SK-N-SH (cell line): ENCODE data around the gene PLK2. TPM values are rescaled to one million over a fixed set of nuclear protein-coding genes. Genes with fewer than 3 reads are reported as not detected.

Experiments
- CTCF ChIA-PET: fragments of 300-600, 350-600 bp; formaldehyde crosslinking; extraction: SDS; loops from one replicate; lab custom pipeline; 2021; lab: Yijun Ruan, JAX
- POLR2A ChIA-PET: fragments of 350-600 bp; sonication (Branson Sonifier 250); formaldehyde crosslinking; extraction: SDS; loops from one replicate; lab custom pipeline; 2020; ENCODE audit warnings: antibody characterized with exemption, inconsistent platforms; lab: Yijun Ruan, JAX
- DNase-seq: peaks from one replicate; pipeline ENCODE4 v3.0.0; 2012
- H2AFZ ChIP-seq: fragments of 200-600 bp; sonication (generic); 2 replicates; pipeline ENCODE4 v1.8.1; 2016; ENCODE audit warnings: antibody characterized with exemption, mild to moderate bottlenecking, low read depth
- H3F3A ChIP-seq: fragments of 200-600 bp; sonication (generic); replicated peaks from 2 replicates; pipeline ENCODE3; 2016; ENCODE audit warnings: antibody characterized with exemption, mild to moderate bottlenecking; ENCODE audit not compliant: insufficient read depth
- H3K27ac ChIP-seq, 2 experiments: fragments of 200-500 bp in 1 of 2; fragments of 200-600 bp in 1 of 2; sonication (Bioruptor generic) in 1 of 2; sonication (generic), shearing (Covaris generic) in 1 of 2; 2 replicates each; pipeline versions ENCODE4 v1.5.1 to v1.6.1; 2014 to 2016; ENCODE audit warnings: low read depth in 2 of 2, inconsistent platforms in 1 of 2, low read length in 1 of 2, mild to moderate bottlenecking in 1 of 2, mixed read lengths in 1 of 2
- H3K27me3 ChIP-seq: fragments of 200-600 bp; sonication (generic), shearing (Covaris generic); 2 replicates; pipeline ENCODE4 v1.6.1; 2016; ENCODE audit warnings: mixed run types; ENCODE audit not compliant: insufficient read depth
- H3K36me3 ChIP-seq, 2 experiments: fragments of 200-500 bp in 1 of 2; fragments of 200-600 bp in 1 of 2; sonication (Bioruptor generic) in 1 of 2; sonication (generic) in 1 of 2; replicated peaks in 1 of 2; 2 replicates each; pipeline versions ENCODE3 to v1.5.1; 2014 to 2016; ENCODE audit warnings: low read length in 1 of 2, mild to moderate bottlenecking in 1 of 2; ENCODE audit not compliant: insufficient read depth in 2 of 2, control insufficient read depth in 1 of 2
- H3K4me1 ChIP-seq, 2 experiments: fragments of 200-500 bp in 1 of 2; fragments of 200-600 bp in 1 of 2; sonication (Bioruptor generic) in 1 of 2; sonication (generic), shearing (Covaris generic) in 1 of 2; 2 replicates each; pipeline versions ENCODE4 v1.5.1 to v1.6.1; 2014 to 2016; ENCODE audit warnings: low read depth in 1 of 2, low read length in 1 of 2, mixed run types in 1 of 2; ENCODE audit not compliant: insufficient read depth in 2 of 2, control insufficient read depth in 1 of 2
- H3K4me2 ChIP-seq: fragments of 200-600 bp; sonication (generic), shearing (Covaris generic); 2 replicates; pipeline ENCODE4 v1.6.1; 2017; ENCODE audit warnings: mixed run types
- H3K4me3 ChIP-seq, 2 experiments: fragments of 200-500 bp in 1 of 2; fragments of 200-600 bp in 1 of 2; sonication (Bioruptor generic) in 1 of 2; sonication (generic), shearing (Covaris generic) in 1 of 2; 2 replicates each; pipeline versions ENCODE4 v1.5.1 to v1.8.1; 2014 to 2016; ENCODE audit warnings: low read depth in 2 of 2, inconsistent platforms in 1 of 2, low read length in 1 of 2, mild to moderate bottlenecking in 1 of 2, mixed read lengths in 1 of 2, moderate library complexity in 1 of 2
- H3K79me2 ChIP-seq: fragments of 200-600 bp; sonication (generic); 2 replicates; pipeline ENCODE4 v1.8.1; 2017; ENCODE audit warnings: mild to moderate bottlenecking; ENCODE audit not compliant: insufficient read depth
- H3K9ac ChIP-seq: fragments of 200-600 bp; sonication (generic); 2 replicates; pipeline ENCODE4 v1.6.1; 2017; ENCODE audit warnings: mixed run types
- H3K9me2 ChIP-seq: fragments of 200-600 bp; sonication (generic); 2 replicates; pipeline ENCODE4 v1.6.1; 2017; ENCODE audit warnings: mixed run types
- H3K9me3 ChIP-seq: fragments of 200-600 bp; sonication (generic); 2 replicates; pipeline ENCODE4 v1.6.1; 2017; ENCODE audit warnings: mixed run types, mild to moderate bottlenecking, moderate library complexity
- H4K20me1 ChIP-seq: fragments of 200-600 bp; sonication (generic); 2 replicates; pipeline ENCODE4 v1.6.1; 2017; ENCODE audit warnings: mild to moderate bottlenecking, mixed run types; ENCODE audit not compliant: insufficient read depth
- EP300 ChIP-seq, 2 experiments: IDR thresholded peaks; 2 replicates each; pipeline versions ENCODE4 v1.4.0 to v1.6.1; 2012; ENCODE audit warnings: borderline replicate concordance in 1 of 2, low read depth in 1 of 2, low read length in 1 of 2
- EZH2phosphoT487 ChIP-seq: fragments of 200-600 bp; sonication (generic); IDR thresholded peaks from 2 replicates; pipeline ENCODE4 v1.6.1; 2017; ENCODE audit warnings: low read depth, mixed run types, mild to moderate bottlenecking, antibody characterized with exemption, moderate library complexity, borderline replicate concordance
- FOXJ3 ChIP-seq: sonication (generic); formaldehyde crosslinking; IDR thresholded peaks from 2 replicates; pipeline ENCODE4 v1.5.1; 2020; ENCODE audit warnings: mild to moderate bottlenecking, missing genetic modification reagents
- FOXM1 ChIP-seq: IDR thresholded peaks from 2 replicates; pipeline ENCODE4 v1.4.0; 2012; ENCODE audit warnings: low read depth, mild to moderate bottlenecking
- IRF3 ChIP-seq: fragments of 150-350 bp; IDR thresholded peaks from 2 replicates; pipeline ENCODE4 v1.6.1; 2016; ENCODE audit warnings: mild to moderate bottlenecking, low read depth, low read length
- JUND ChIP-seq: IDR thresholded peaks from 2 replicates; pipeline ENCODE4 v1.4.0; 2012
- MXI1 ChIP-seq: IDR thresholded peaks from 2 replicates; pipeline ENCODE4 v1.6.1; 2012; ENCODE audit warnings: mild to moderate bottlenecking, low read depth, low read length, improper control_type of control experiment
- POLR2AphosphoS5 ChIP-seq: IDR thresholded peaks from 2 replicates; pipeline ENCODE4 v1.6.1; 2012; ENCODE audit warnings: low read depth, low read length
- RCOR1 ChIP-seq: fragments of 150-350 bp; IDR thresholded peaks from 2 replicates; pipeline ENCODE4 v1.6.1; 2017; ENCODE audit warnings: antibody characterized with exemption, low read length
- RFX5 ChIP-seq: IDR thresholded peaks from 2 replicates; pipeline ENCODE4 v1.6.1; 2012; ENCODE audit warnings: mild to moderate bottlenecking, improper control_type of control experiment, low read length
- SIN3A ChIP-seq: IDR thresholded peaks from 2 replicates; pipeline ENCODE4 v1.6.1; 2012; ENCODE audit warnings: low read depth, mild to moderate bottlenecking, low read length, moderate library complexity, borderline replicate concordance
- SMC3 ChIP-seq: IDR thresholded peaks from 2 replicates; pipeline ENCODE4 v1.6.1; 2012; ENCODE audit warnings: low read depth, low read length, improper control_type of control experiment
- TAF1 ChIP-seq: IDR thresholded peaks from 2 replicates; pipeline ENCODE4 v1.6.1; 2012; ENCODE audit warnings: low read depth, mild to moderate bottlenecking, low read length, moderate library complexity, borderline replicate concordance
- TCF12 ChIP-seq: IDR thresholded peaks from 2 replicates; pipeline ENCODE4 v1.4.0; 2012
- TEAD4 ChIP-seq: IDR thresholded peaks from 2 replicates; pipeline ENCODE4 v1.4.0; 2012; ENCODE audit warnings: mild to moderate bottlenecking, borderline replicate concordance; ENCODE audit not compliant: insufficient read depth
- WGBS: methylation state at CpG from one replicate; pipeline ENCODE4 v1.1.6; 2017; ENCODE audit warnings: low lambda C conversion rate; 5-methylcytosine and 5-hydroxymethylcytosine counted together
- polyA plus RNA-seq, 3 experiments: library from polyadenylated mRNA; depleted of rRNA; stranded (reverse); fragments of >200 nt; gene quantifications; 2 replicates each; pipeline ENCODE4 v1.2.3, GENCODE V29; 2012
- TF ChIP-seq, protein P1 (sequence below): IDR thresholded peaks from 2 replicates; pipeline ENCODE4 v1.4.0; 2012; ENCODE audit warnings: low read depth, borderline replicate concordance
- TF ChIP-seq, protein P2 (sequence below): IDR thresholded peaks from 2 replicates; pipeline ENCODE4 v1.4.0; 2012; ENCODE audit warnings: low read depth
- TF ChIP-seq, protein P3 (sequence below): fragments of 200-600 bp; sonication (generic); IDR thresholded peaks from 2 replicates; pipeline ENCODE4 v1.6.1; 2017; ENCODE audit warnings: antibody characterized with exemption, mild to moderate bottlenecking, moderate library complexity
- TF ChIP-seq, protein P4 (sequence below): IDR thresholded peaks from 2 replicates; pipeline ENCODE4 v1.4.0; 2012; ENCODE audit warnings: low read depth, borderline replicate concordance

Gene PLK2
- polyA plus RNA-seq, 1 of the 3 experiments (the other 2 are of a cell fraction) = 157 TPM

DNA sequence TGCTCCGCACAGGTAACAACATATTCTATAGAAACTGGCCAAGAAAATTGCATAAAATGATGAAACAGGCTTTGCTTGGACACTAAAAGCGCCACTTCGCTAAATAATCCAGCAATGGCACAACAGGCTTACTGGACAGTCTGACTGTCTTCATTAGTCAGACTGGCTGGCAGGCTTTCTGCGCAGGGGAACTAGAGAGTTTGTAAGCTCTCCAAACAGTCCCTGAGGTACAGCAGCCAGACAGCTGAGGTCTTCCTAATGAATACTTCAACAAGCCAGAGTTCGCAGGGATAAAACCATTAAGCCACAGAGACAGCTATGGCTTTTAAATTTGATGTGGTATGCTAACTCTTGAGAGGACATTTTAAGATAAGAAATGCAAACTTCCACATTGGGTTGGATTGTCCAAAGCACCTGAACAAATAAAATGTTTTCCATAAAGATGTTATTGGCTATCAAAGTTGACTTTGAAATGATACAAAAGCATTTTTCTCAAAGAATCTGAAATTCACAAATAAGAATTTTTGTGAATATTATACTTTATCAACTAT is 20.7 kb downstream of the PLK2 start:
- H4K20me1 ChIP-seq = no peaks in the 10 kb centered on the region
- H3F3A ChIP-seq = no peaks in the 10 kb centered on the region
- WGBS = 96% methylated on average over 5 of the region's 5 CpGs
- no peak overlapping the region for H3K27ac ChIP-seq
- no peak for DNase-seq
- H3K79me2 ChIP-seq = no peaks in the 10 kb centered on the region
- CTCF ChIA-PET = interaction anchor here (1.6 kb wide), 1 partner anchor 9 kb away, joined by 6 read pairs; no protein-coding TSS in a partner anchor
- no peaks in the 10 kb centered on the region for H3K27me3 ChIP-seq
- no peaks in the 10 kb centered on the region for H3K36me3 ChIP-seq
- H3K9me3 ChIP-seq = no peaks in the 10 kb centered on the region
- H3K4me1 ChIP-seq = no peaks in the 10 kb centered on the region
- H3K9me2 ChIP-seq = no peaks in the 10 kb centered on the region
- no peak overlapping the region for H3K9ac ChIP-seq
- POLR2A ChIA-PET = no interaction called here
- no peak overlapping the region for H2AFZ ChIP-seq
- H3K4me3 ChIP-seq = no peak overlapping the region
- no peak overlapping the region for H3K4me2 ChIP-seq
- no peak for TF ChIP-seq RCOR1
- TF ChIP-seq, protein P1, sequence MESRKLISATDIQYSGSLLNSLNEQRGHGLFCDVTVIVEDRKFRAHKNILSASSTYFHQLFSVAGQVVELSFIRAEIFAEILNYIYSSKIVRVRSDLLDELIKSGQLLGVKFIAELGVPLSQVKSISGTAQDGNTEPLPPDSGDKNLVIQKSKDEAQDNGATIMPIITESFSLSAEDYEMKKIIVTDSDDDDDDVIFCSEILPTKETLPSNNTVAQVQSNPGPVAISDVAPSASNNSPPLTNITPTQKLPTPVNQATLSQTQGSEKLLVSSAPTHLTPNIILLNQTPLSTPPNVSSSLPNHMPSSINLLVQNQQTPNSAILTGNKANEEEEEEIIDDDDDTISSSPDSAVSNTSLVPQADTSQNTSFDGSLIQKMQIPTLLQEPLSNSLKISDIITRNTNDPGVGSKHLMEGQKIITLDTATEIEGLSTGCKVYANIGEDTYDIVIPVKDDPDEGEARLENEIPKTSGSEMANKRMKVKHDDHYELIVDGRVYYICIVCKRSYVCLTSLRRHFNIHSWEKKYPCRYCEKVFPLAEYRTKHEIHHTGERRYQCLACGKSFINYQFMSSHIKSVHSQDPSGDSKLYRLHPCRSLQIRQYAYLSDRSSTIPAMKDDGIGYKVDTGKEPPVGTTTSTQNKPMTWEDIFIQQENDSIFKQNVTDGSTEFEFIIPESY = no peak
- TF ChIP-seq RFX5 = no peak
- no peak for TF ChIP-seq TCF12
- TF ChIP-seq, protein P2, sequence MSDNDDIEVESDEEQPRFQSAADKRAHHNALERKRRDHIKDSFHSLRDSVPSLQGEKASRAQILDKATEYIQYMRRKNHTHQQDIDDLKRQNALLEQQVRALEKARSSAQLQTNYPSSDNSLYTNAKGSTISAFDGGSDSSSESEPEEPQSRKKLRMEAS = no peak
- TF ChIP-seq EZH2phosphoT487 = no peak
- TF ChIP-seq IRF3 = no peak
- TF ChIP-seq POLR2AphosphoS5 = no peak
- TF ChIP-seq, protein P3, sequence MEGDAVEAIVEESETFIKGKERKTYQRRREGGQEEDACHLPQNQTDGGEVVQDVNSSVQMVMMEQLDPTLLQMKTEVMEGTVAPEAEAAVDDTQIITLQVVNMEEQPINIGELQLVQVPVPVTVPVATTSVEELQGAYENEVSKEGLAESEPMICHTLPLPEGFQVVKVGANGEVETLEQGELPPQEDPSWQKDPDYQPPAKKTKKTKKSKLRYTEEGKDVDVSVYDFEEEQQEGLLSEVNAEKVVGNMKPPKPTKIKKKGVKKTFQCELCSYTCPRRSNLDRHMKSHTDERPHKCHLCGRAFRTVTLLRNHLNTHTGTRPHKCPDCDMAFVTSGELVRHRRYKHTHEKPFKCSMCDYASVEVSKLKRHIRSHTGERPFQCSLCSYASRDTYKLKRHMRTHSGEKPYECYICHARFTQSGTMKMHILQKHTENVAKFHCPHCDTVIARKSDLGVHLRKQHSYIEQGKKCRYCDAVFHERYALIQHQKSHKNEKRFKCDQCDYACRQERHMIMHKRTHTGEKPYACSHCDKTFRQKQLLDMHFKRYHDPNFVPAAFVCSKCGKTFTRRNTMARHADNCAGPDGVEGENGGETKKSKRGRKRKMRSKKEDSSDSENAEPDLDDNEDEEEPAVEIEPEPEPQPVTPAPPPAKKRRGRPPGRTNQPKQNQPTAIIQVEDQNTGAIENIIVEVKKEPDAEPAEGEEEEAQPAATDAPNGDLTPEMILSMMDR = no peak
- no peak for TF ChIP-seq SMC3
- no peak for TF ChIP-seq TEAD4
- no peak for TF ChIP-seq EP300 (IDR thresholded peaks at IDR 0.05; ENCODE audit: borderline replicate concordance in 1 of 2, low read depth in 1 of 2, low read length in 1 of 2)
- TF ChIP-seq FOXM1 = no peak
- TF ChIP-seq JUND = no peak
- TF ChIP-seq FOXJ3 (CRISPR knock-in tag) = no peak
- TF ChIP-seq, protein P4, sequence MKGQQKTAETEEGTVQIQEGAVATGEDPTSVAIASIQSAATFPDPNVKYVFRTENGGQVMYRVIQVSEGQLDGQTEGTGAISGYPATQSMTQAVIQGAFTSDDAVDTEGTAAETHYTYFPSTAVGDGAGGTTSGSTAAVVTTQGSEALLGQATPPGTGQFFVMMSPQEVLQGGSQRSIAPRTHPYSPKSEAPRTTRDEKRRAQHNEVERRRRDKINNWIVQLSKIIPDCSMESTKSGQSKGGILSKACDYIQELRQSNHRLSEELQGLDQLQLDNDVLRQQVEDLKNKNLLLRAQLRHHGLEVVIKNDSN = no peak
- no peak for TF ChIP-seq SIN3A
- no peak for TF ChIP-seq TAF1
- no peak for TF ChIP-seq MXI1
